ENCODE results near the gene VWA3B. TPM values are rescaled to one million over a fixed set of nuclear protein-coding genes. Genes with fewer than 3 reads are reported as not detected.

VWA3B gene
- total RNA-seq, 1 donor from 2014 or later = not detected

Other genes starting within 250 kb of the VWA3B start
- gene TMEM131, start 91.2 kb upstream of the VWA3B start, total RNA-seq = 38.0 and 38.8 TPM in 2 replicates

Measured in T-helper 1 cell treated with Interleukin-12 subunit alpha and Interleukin-12 subunit beta and Interleukin-4 antibody, amounts not matched to agents 30 ng/mL and 1 ng/mL, for 36 hours (primary cell).